ENCODE results near the gene STAT5B.

The STAT5B gene

DNA sequence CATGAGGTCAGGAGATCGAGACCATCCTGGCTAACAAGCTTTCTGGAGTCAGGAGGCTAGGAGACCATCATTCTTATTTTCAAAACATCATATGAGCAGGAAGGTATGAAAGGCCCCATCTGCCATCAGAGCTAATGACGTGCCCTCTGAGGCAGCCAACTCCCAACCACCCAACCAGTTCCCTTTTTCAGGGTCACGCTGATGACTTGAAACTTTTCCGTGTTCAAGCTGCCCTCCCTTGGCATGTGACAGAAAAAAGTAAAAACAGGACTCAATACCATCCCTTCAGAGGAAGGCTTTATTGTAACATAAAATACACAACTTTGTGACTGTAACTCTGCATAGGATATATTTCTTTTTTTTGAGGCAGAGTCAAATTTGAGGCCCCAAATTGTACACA lies 77.3 kb downstream of the STAT5B start:
- no peak overlapping the region for H3K4me3 ChIP-seq (ENCODE audit: control insufficient read depth, low read depth, low read length)
- TF ChIP-seq, protein P1, sequence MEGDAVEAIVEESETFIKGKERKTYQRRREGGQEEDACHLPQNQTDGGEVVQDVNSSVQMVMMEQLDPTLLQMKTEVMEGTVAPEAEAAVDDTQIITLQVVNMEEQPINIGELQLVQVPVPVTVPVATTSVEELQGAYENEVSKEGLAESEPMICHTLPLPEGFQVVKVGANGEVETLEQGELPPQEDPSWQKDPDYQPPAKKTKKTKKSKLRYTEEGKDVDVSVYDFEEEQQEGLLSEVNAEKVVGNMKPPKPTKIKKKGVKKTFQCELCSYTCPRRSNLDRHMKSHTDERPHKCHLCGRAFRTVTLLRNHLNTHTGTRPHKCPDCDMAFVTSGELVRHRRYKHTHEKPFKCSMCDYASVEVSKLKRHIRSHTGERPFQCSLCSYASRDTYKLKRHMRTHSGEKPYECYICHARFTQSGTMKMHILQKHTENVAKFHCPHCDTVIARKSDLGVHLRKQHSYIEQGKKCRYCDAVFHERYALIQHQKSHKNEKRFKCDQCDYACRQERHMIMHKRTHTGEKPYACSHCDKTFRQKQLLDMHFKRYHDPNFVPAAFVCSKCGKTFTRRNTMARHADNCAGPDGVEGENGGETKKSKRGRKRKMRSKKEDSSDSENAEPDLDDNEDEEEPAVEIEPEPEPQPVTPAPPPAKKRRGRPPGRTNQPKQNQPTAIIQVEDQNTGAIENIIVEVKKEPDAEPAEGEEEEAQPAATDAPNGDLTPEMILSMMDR (IDR thresholded peaks at IDR 0.05; ENCODE audit: control insufficient read depth, insufficient read depth, low read depth, low read length, missing control alignments) = no peak
- DNase-seq (ENCODE audit: low read depth) = no peak

DNA sequence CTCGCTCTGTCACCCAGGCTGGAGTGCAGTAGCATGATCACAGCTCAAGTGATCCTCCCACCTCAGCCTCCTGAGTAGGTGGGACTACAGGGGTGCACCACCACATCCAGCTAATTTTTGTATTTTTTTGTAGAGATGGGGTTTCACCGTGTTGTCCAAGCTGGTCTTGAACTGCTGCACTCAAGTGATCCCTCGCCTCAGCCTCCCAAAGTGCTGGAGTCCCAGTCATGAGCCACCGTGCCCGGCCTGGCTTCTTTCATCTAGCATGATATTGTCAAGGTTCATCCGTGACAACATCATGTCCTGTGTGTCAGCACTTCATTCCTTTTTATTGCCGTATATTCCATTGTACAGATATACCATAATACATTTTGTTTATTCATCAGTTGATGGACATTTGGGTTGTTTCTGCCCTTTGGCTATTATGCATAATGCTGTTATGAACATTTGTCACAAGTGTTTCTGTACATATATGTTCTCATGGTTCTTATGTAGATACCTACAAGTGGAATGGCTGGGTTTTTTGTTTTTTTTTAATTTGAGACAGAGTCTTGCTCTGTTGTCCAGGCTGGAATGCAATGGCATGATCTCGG lies 78.5 kb downstream of the STAT5B start:
- TF ChIP-seq, protein P1 (IDR thresholded peaks at IDR 0.05; ENCODE audit: control insufficient read depth, insufficient read depth, low read depth, low read length, missing control alignments) = no peak
- no peak for DNase-seq (ENCODE audit: low read depth)
- H3K4me3 ChIP-seq (ENCODE audit: control insufficient read depth, low read depth, low read length) = no peak overlapping the region

DNA sequence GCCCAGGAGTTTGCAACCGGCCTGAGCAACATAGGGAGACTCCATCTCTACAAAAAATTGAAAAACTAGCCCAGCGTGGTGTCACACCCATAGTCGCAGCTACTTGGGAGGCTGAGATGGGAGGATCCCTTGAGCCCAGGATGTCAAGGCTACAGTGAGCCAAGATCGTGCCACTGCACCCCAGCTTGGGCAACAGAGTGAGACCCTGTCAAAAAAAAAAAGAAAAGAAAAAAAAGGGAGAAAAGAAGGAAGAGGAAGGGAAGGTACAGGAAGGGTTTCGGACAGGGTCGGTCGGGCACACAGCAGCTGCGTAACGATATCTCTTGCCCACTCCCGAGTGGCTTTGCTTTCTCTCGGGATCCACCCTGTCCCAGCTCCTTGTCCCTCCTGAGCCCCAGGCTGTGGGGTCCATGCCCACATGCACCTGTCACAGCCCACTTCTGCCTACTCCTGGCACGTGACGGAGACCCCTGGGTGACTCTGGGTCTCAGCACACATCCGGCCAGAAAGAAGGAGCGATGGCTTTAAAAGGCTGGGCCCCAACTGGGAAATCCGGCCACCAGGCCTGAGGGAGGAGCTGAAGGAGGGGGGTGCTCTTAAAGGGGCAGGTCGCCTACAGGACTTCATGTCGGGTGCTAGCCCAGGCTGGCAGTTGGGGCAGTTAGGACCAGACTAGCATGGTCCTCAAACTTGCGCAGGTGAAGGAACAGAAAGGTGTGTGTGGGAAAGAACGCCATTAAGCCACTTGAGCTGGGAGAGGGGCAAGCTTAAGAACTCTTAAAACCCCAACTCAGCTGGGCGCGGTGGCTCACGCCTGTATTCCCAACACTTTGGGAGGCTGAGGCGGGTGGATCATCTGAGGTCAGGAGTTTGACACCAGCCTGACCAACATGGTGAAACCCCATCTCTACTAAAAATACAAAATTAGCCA lies 82.0 kb downstream of the STAT5B start, which contains the start of gene GHDC:
Gene GHDC, minus strand, starts transcription at position 526 of the 931 bp plus-strand sequence. CDS start 913 bp downstream, outside the sequence.
- no peak for DNase-seq (ENCODE audit: low read depth)
- H3K4me3 ChIP-seq (ENCODE audit: control insufficient read depth, low read depth, low read length) = peak within 1 kb of the TSS; percentile 68
- TF ChIP-seq, protein P1 (IDR thresholded peaks at IDR 0.05; ENCODE audit: control insufficient read depth, insufficient read depth, low read depth, low read length, missing control alignments) = no peak

DNA sequence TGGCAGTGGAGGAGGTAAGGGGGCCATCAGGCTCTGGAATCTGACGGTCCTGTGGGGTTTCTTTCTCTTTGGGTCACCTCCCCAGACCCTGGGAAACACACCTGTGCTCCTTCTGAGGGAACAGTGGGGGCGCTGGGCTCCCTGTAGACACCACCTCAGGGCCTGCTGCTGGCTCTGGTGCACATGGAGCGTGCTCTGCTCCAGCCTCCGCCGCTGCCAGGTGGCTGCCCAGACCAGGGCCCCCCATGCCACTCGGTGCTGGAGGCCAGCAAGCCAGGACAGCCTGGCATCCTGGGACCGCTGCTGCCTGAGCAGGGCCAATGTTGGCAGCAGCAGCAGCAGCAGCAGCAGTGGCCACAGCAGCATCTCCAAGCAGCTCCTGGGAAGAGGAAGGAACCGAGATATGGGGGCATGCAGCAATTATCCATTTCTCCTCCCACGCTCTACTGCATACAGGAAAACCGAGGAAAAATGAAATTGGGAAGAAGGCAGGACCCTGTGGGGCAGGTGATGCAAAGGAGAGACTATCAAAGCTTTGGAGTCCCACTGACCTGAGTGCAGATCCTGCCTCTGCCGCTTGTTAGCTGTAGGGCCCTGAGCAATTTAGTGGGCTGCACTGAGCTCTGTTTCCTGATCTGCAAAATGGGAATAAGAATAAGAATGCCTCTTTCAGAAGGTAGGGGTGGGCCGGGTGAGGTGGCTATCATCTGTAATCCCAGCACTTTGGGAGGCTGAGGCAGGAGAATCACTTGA lies 82.8 kb downstream of the STAT5B start:
- no peak for DNase-seq (ENCODE audit: low read depth)

DNA sequence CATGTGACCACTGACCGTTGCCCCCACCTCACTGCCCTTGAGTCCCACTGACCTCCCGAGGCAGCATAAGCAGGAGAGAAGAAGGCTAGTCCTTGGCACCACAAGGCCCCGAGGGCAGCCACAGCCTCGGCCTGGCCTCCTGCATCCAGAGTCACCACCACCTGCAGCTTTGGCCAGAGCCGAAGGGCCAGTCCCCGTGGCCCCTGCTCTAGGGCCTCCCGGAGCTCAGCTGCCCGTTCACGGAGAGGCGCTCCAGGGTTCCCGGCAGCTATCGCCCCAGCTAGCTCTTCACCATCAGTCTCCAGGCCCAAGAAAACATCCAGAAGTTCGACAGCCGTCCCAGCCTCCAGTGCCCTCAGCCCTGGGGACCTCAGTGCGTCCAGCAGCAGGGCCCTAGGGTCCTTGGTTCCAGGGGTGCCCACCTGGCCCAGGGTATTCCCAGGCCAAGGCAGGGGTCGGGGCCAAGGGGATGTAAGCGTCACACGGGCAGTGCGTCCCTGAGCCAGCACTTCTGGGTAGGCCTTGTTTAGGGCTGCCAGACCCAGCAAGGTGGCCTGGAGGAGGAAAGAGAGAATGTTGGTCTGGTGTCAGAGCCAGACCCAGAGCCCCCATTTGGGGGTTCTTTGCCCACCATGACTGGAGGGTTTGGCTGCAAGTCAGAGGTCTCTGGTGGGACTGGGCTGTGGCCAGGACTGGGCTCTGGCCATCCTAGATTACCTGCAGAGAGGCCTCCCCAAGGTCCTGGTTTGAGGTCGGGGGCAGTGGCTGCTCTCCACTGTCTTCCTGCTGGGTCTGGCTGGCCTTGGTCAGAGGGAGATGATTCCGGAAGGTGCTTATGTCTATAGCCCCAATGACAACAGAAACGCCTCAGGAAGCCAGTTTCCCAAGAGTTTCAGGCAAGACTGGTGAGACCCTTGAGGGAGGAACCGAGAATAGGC lies 83.7 kb downstream of the STAT5B start:
- no peak overlapping the region for H3K4me3 ChIP-seq (ENCODE audit: control insufficient read depth, low read depth, low read length)
- TF ChIP-seq, protein P1 (IDR thresholded peaks at IDR 0.05; ENCODE audit: control insufficient read depth, insufficient read depth, low read depth, low read length, missing control alignments) = no peak
- DNase-seq (ENCODE audit: low read depth) = no peak

More for the DNA sequence above, 82.8 kb downstream of the STAT5B start:
- TF ChIP-seq, protein P1 (IDR thresholded peaks at IDR 0.05; ENCODE audit: control insufficient read depth, insufficient read depth, low read depth, low read length, missing control alignments) = no peak
- peak overlapping the region; percentile 68 for H3K4me3 ChIP-seq (ENCODE audit: control insufficient read depth, low read depth, low read length)

All from AG09309 (cell line).